Measurements from ENCODE around the gene ANKRD52.

The ANKRD52 gene

GRCh38 chr12:56299853-56300643 is 41.9 kb upstream of the ANKRD52 start, which contains the start of gene CS:
Gene CS (minus strand): TSS chr12:56300330. CDS start chr12:56300201, 129 bp downstream.
- DNase-seq (ENCODE audit: low read depth, low spot score): peak; percentile 99

DNA sequence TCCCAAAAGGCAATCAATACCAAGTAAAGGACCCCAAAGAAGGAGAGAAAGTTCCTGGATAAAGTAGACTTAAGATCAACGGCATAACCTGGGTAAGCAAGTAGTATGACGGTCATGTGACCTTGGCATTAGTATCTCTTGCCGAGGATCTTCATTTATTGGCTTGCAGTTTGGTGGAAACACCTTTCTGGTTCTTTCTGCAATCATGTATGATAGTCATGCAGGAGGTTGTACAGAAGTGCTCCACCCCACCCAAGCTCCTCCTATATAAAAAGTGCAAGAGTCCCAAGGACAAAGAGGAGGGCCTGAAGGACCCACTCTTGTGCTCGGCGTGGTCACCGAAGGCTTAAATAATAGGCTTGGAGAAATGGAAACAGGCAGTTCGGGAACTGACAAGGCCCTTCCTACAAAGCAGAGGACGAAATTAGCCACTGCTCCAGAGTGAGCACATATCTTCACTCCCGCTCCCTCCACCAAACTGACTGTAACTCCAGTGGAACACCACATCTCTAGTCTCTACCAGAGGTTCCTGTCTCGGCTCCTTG is 41.2 kb upstream of the ANKRD52 start:
- TF ChIP-seq, protein P1, sequence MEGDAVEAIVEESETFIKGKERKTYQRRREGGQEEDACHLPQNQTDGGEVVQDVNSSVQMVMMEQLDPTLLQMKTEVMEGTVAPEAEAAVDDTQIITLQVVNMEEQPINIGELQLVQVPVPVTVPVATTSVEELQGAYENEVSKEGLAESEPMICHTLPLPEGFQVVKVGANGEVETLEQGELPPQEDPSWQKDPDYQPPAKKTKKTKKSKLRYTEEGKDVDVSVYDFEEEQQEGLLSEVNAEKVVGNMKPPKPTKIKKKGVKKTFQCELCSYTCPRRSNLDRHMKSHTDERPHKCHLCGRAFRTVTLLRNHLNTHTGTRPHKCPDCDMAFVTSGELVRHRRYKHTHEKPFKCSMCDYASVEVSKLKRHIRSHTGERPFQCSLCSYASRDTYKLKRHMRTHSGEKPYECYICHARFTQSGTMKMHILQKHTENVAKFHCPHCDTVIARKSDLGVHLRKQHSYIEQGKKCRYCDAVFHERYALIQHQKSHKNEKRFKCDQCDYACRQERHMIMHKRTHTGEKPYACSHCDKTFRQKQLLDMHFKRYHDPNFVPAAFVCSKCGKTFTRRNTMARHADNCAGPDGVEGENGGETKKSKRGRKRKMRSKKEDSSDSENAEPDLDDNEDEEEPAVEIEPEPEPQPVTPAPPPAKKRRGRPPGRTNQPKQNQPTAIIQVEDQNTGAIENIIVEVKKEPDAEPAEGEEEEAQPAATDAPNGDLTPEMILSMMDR (IDR thresholded peaks at IDR 0.05; ENCODE audit: low read depth, low read length): no peak
- DNase-seq (ENCODE audit: low read depth, low spot score): no peak
- in situ Hi-C loops (cut with HindIII; ENCODE audit: low sequenced_read_pairs): no loop called here
- peak overlapping the region; percentile 95 for H3K4me3 ChIP-seq (ENCODE audit: low read depth, low read length)

More at GRCh38 chr12:56299853-56300643, 41.9 kb upstream of the ANKRD52 start, which contains the start of gene CS:
- H3K4me3 ChIP-seq (ENCODE audit: low read depth, low read length): peak within 1 kb of the TSS; percentile 95
- TF ChIP-seq, protein P1 (IDR thresholded peaks at IDR 0.05; ENCODE audit: low read depth, low read length): no peak
- in situ Hi-C loops (cut with HindIII; ENCODE audit: low sequenced_read_pairs): no loop called here

DNA sequence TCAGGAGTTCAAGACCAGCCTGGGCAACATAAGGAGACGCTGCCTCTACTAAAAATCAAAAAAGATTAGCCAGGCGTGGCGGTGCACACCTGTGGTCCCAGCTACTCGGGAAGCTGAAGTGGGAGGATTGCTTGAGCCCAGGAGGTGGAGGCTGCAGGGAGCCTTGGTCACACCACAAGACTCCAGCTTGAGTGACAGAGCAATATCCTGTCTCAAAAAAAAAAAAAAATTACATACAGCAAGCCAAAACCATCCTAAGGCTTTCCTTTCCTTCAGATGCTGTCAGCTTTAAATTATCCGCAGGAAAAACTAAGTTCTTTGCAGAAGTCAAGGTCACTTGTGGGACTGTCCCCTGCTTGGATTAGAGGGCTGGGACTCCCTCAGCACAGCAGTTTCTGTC is 40.6 kb upstream of the ANKRD52 start:
- DNase-seq (ENCODE audit: low read depth, low spot score): no peak
- TF ChIP-seq, protein P1 (IDR thresholded peaks at IDR 0.05; ENCODE audit: low read depth, low read length): no peak
- in situ Hi-C loops (cut with HindIII; ENCODE audit: low sequenced_read_pairs): no loop called here
- H3K4me3 ChIP-seq (ENCODE audit: low read depth, low read length): peak overlapping the region; percentile 95

GRCh38 chr12:56297400-56297799 is 39.2 kb upstream of the ANKRD52 start:
- H3K4me3 ChIP-seq (ENCODE audit: low read depth, low read length): no peak overlapping the region
- DNase-seq (ENCODE audit: low read depth, low spot score): no peak
- in situ Hi-C loops (cut with HindIII; ENCODE audit: low sequenced_read_pairs): no loop called here
- TF ChIP-seq, protein P1 (IDR thresholded peaks at IDR 0.05; ENCODE audit: low read depth, low read length): no peak

- DNase-seq (ENCODE audit: low read depth, low spot score): no peak
- in situ Hi-C loops (cut with HindIII; ENCODE audit: low sequenced_read_pairs): no loop called here
- TF ChIP-seq, protein P1 (IDR thresholded peaks at IDR 0.05; ENCODE audit: low read depth, low read length): no peak
- no peak overlapping the region for H3K4me3 ChIP-seq (ENCODE audit: low read depth, low read length)
Measured at GRCh38 chr12:56296295-56296694, 38.1 kb upstream of the ANKRD52 start.

DNA sequence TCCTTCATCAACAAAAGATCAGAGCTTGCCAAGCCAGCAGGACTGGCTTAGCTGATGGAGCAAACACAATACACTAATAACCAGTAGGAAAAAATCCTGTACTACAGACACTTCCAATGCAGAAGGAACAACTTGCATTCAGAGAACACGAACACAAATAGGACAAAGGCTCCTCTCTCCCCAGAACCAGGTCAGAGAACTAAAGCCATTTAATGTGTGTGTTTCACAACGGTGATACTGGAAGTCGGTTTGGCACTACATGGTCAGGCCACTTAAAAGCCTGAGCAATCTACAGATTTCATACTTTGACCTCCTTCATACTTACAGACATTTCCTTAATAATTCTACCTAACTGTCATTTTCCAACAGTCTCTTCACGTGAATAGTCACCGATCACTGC is 35.6 kb upstream of the ANKRD52 start:
- TF ChIP-seq, protein P1 (IDR thresholded peaks at IDR 0.05; ENCODE audit: low read depth, low read length): no peak
- no peak for DNase-seq (ENCODE audit: low read depth, low spot score)
- in situ Hi-C loops (cut with HindIII; ENCODE audit: low sequenced_read_pairs): no loop called here
- H3K4me3 ChIP-seq (ENCODE audit: low read depth, low read length): no peak overlapping the region

Data from astrocyte of the spinal cord (primary cell).